ENCODE results near the gene APLNR.

Gene APLNR

DNA sequence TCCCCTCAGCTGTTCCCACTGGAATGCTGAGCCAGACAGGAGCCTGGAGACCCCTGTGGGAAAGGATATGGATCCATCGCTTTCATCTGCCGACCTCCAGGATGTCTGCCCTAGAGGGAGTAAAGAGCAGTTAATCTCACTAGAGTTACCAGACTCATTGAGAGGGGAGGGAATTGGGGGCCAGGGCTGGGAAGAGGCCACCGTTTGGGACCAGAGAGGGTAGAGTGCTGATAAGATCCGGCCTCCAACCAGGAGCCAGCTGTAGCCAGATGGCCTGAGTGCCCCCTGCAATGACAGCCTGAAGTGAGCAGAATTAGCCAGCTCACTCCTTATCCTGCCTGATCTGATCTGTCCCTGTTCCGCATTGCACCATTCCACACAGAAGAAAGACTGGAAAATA is 3.7 kb upstream of the APLNR start:
- DNase-seq (ENCODE audit: insufficient read length, low spot score) (no peak), FAIRE-seq (no peak)
- TF ChIP-seq POLR2A (IDR thresholded peaks at IDR 0.05; ENCODE audit: low read depth, low read length) (no peak), PAX5 (IDR thresholded peaks at IDR 0.05; ENCODE audit: insufficient read depth, low read length, severe bottlenecking) (no peak), SPI1 (IDR thresholded peaks at IDR 0.05; ENCODE audit: low read depth, low read length) (no peak), POU2F2 (IDR thresholded peaks at IDR 0.05; ENCODE audit: low read depth, low read length) (no peak), TAF1 (IDR thresholded peaks at IDR 0.05; ENCODE audit: low read depth, low read length) (no peak)

GRCh38 chr11:57240007-57240406 is 3.0 kb upstream of the APLNR start:
- FAIRE-seq (no peak), DNase-seq (ENCODE audit: insufficient read length, low spot score) (no peak)
- no peak for TF ChIP-seq POLR2A (IDR thresholded peaks at IDR 0.05; ENCODE audit: low read depth, low read length)
- TF ChIP-seq POU2F2 (IDR thresholded peaks at IDR 0.05; ENCODE audit: low read depth, low read length), result no peak
- no peak for TF ChIP-seq POLR2AphosphoS5 (IDR thresholded peaks at IDR 0.05; ENCODE audit: low read depth, low read length)
- TF ChIP-seq SPI1 (IDR thresholded peaks at IDR 0.05; ENCODE audit: low read depth, low read length), result no peak

DNA sequence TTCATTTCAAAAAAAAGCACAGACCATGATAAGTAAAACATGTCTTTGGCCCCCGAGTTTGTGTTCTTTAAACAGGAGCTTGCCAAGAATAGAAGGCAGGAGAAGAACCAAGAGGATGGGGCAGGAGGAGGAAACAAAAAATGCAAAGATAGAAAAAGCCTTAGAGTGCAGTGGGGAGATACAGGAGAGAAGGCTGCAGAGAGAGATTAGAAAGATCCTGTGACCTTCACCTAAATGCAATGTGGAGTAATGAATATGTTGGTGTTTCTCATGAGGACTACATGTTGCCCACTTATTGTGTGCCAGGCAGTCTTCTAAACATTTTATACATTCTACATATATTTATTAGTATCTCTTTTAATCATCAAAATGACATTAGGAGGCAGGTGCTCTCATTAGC is 2.3 kb upstream of the APLNR start:
- FAIRE-seq (no peak), DNase-seq (ENCODE audit: insufficient read length, low spot score) (no peak)
- TF ChIP-seq POU2F2 (IDR thresholded peaks at IDR 0.05; ENCODE audit: low read depth, low read length) (no peak), PAX5 (IDR thresholded peaks at IDR 0.05; ENCODE audit: insufficient read depth, low read length, severe bottlenecking) (no peak)

DNA sequence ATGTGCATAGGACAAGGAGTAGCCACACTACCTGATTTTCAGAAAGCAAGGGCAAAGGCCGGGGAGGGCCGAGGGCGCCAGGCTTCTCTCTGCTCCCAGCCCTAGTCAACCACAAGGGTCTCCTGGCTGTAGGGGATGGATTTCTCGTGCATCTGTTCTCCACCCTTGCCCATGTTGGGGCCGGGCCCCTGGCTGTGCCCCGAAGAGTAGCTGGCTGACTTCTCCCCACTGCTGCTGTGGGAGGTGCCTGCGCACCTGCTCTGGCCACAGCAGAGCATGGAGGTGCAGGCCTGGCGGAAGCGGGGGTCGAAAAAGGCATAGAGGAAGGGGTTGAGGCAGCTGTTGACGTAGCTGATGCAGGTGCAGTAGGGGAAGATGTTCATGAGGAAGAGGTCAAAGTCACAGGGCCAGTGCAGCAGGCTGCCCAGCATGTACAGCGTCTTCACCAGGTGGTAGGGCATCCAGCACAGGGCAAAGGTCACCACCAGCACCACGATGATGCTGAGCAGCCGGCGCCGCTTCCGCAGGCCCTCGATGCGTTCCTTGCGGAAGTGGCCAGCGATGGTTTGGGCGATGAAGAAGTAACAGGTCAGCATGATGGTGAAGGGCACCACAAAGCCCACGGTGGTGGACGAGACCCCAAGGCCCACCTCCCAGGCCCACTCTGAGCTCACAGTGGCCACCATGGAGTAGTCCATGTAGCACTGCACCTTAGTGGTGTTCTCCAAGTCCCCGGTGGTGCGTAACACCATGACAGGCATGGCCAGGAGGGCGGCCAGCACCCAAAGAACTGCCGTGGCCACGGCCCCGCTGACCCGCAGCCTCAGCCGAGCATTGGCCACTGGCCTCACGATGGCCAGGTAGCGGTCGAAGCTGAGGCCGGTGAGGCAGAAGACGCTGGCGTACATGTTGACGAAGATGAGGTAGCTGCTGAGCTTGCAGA is 1.0 kb downstream of the APLNR start:
- no peak for DNase-seq (ENCODE audit: insufficient read length, low spot score)

DNA sequence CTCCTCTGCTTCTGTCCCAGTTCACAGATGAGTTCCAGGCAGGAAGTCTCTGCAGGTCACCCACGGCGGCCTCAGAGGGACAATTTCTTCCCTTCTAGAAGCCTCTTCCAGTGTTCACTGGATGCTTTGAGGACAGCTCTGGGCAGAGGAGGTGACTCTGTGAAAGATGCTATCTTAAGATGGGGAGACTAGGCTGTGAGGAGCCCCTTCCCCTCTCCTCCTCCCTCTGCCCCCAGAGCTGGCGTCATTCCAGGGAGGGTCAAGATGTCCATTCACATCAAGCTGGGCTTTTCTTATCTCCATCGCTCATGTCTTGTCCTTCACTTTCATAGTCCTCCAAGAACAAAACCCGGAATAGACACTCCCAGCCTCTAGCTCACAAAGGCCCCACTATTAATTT is 3.3 kb downstream of the APLNR start:
- no peak for FAIRE-seq
- DNase-seq (ENCODE audit: insufficient read length, low spot score), result no peak
- TF ChIP-seq SPI1 (IDR thresholded peaks at IDR 0.05; ENCODE audit: low read depth, low read length) (no peak), POLR2A (IDR thresholded peaks at IDR 0.05; ENCODE audit: low read depth, low read length) (no peak), POU2F2 (IDR thresholded peaks at IDR 0.05; ENCODE audit: low read depth, low read length) (no peak), PAX5 (IDR thresholded peaks at IDR 0.05; ENCODE audit: insufficient read depth, low read length, severe bottlenecking) (no peak), POLR2AphosphoS5 (IDR thresholded peaks at IDR 0.05; ENCODE audit: low read depth, low read length) (no peak), TAF1 (IDR thresholded peaks at IDR 0.05; ENCODE audit: low read depth, low read length) (no peak)

More for the DNA sequence above, 1.0 kb downstream of the APLNR start:
- FAIRE-seq, result no peak
- no peak for TF ChIP-seq POU2F2 (IDR thresholded peaks at IDR 0.05; ENCODE audit: low read depth, low read length)
- TF ChIP-seq SPI1 (IDR thresholded peaks at IDR 0.05; ENCODE audit: low read depth, low read length), result no peak
- no peak for TF ChIP-seq PAX5 (IDR thresholded peaks at IDR 0.05; ENCODE audit: insufficient read depth, low read length, severe bottlenecking)
- TF ChIP-seq TAF1 (IDR thresholded peaks at IDR 0.05; ENCODE audit: low read depth, low read length), result no peak
- TF ChIP-seq POLR2A (IDR thresholded peaks at IDR 0.05; ENCODE audit: low read depth, low read length), result no peak
- TF ChIP-seq POLR2AphosphoS5 (IDR thresholded peaks at IDR 0.05; ENCODE audit: low read depth, low read length), result no peak

DNA sequence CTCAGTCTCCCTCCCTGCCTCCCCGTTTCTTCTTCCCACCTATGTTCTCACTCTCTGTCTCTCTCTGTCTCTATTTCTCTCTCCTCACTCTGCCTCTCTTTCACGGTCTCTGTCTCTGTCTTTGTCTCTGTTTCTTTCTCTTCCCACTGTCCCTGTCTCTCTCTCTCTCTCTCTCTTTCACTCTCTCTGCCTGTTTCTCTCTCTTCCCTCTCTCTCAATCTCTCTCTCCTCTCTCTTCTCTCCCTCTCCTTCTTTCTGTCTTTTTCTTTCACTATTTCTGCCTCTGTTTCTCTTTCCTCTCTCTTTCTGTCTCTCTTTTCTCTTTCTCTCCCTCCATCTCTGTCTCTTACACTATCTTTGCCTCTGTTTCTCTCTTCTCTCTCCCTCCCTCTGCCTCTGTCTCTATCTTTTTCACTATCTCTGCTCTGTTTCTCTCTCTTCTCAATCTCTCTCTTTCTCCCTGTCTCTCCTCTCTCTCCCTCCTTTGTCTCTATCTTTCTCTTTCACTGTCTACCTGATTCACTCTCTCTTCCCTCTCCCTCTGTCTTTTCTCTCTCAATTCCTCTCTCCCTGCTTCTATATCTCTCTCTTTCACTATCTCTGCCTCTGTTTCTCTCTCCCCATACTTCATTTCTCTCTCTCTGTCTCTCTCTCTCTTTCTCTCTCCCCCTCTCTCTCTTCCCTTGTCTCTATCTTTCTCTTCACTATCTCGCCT is 5.4 kb downstream of the APLNR start:
- DNase-seq (ENCODE audit: insufficient read length, low spot score), result no peak
- no peak for FAIRE-seq
- TF ChIP-seq POLR2A (IDR thresholded peaks at IDR 0.05; ENCODE audit: low read depth, low read length) (no peak), POLR2AphosphoS5 (IDR thresholded peaks at IDR 0.05; ENCODE audit: low read depth, low read length) (no peak), SPI1 (IDR thresholded peaks at IDR 0.05; ENCODE audit: low read depth, low read length) (no peak)

- DNase-seq (ENCODE audit: insufficient read length, low spot score), result no peak
- TF ChIP-seq SPI1 (IDR thresholded peaks at IDR 0.05; ENCODE audit: low read depth, low read length) (no peak), POU2F2 (IDR thresholded peaks at IDR 0.05; ENCODE audit: low read depth, low read length) (no peak), POLR2A (IDR thresholded peaks at IDR 0.05; ENCODE audit: low read depth, low read length) (no peak), PAX5 (IDR thresholded peaks at IDR 0.05; ENCODE audit: insufficient read depth, low read length, severe bottlenecking) (no peak), POLR2AphosphoS5 (IDR thresholded peaks at IDR 0.05; ENCODE audit: low read depth, low read length) (no peak), TAF1 (IDR thresholded peaks at IDR 0.05; ENCODE audit: low read depth, low read length) (no peak)
- no peak for FAIRE-seq
Measured at GRCh38 chr11:57230791-57231538, 6.1 kb downstream of the APLNR start.

- no peak for FAIRE-seq
Measured at GRCh38 chr11:57230316-57230715, 6.7 kb downstream of the APLNR start.

GRCh38 chr11:57228600-57228999 is 8.4 kb downstream of the APLNR start:
- DNase-seq (ENCODE audit: insufficient read length, low spot score) (no peak), FAIRE-seq (no peak)
- TF ChIP-seq POLR2A (IDR thresholded peaks at IDR 0.05; ENCODE audit: low read depth, low read length) (no peak), SPI1 (IDR thresholded peaks at IDR 0.05; ENCODE audit: low read depth, low read length) (no peak)

More at GRCh38 chr11:57230316-57230715, 6.7 kb downstream of the APLNR start:
- DNase-seq (ENCODE audit: insufficient read length, low spot score), result no peak
- TF ChIP-seq POLR2AphosphoS5 (IDR thresholded peaks at IDR 0.05; ENCODE audit: low read depth, low read length), result no peak
- TF ChIP-seq TAF1 (IDR thresholded peaks at IDR 0.05; ENCODE audit: low read depth, low read length), result no peak
- no peak for TF ChIP-seq POU2F2 (IDR thresholded peaks at IDR 0.05; ENCODE audit: low read depth, low read length)
- TF ChIP-seq SPI1 (IDR thresholded peaks at IDR 0.05; ENCODE audit: low read depth, low read length), result no peak
- TF ChIP-seq POLR2A (IDR thresholded peaks at IDR 0.05; ENCODE audit: low read depth, low read length), result no peak
- no peak for TF ChIP-seq PAX5 (IDR thresholded peaks at IDR 0.05; ENCODE audit: insufficient read depth, low read length, severe bottlenecking)

All from GM12891 (cell line).